ENCODE results near the gene NECAB2. TPM values are rescaled to one million over a fixed set of nuclear protein-coding genes. Genes with fewer than 3 reads are reported as not detected.
A peak's percentile ranks its signal among the peaks of the same experiment; 100 is the strongest.

The NECAB2 gene
- total RNA-seq, 2 donors from 2014 or later = 2.8 TPM; not detected in 1

DNA sequence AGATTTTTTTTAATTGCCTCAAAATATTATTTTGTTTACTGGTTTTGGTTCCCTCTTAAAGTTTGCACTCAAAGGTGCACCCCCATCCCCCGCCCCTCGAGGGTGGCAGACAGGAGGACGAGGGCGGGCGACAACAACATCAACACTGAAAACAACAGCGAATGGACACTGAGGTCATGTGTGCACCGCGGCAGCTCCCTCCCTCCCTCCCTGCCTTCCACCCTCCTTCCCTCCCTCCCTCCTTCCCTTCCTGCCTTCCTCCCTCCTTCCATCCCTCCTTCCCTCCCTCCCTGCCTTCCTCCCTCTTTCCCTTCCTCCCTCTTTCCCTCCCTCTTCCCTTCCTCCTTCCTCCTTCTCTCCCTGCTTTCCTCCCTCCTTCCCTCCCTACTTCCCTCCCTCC is 16.5 kb upstream of the NECAB2 start:
- TF ChIP-seq POLR2AphosphoS5 (IDR thresholded peaks at IDR 0.05) = no peak
- TF ChIP-seq, protein P1, sequence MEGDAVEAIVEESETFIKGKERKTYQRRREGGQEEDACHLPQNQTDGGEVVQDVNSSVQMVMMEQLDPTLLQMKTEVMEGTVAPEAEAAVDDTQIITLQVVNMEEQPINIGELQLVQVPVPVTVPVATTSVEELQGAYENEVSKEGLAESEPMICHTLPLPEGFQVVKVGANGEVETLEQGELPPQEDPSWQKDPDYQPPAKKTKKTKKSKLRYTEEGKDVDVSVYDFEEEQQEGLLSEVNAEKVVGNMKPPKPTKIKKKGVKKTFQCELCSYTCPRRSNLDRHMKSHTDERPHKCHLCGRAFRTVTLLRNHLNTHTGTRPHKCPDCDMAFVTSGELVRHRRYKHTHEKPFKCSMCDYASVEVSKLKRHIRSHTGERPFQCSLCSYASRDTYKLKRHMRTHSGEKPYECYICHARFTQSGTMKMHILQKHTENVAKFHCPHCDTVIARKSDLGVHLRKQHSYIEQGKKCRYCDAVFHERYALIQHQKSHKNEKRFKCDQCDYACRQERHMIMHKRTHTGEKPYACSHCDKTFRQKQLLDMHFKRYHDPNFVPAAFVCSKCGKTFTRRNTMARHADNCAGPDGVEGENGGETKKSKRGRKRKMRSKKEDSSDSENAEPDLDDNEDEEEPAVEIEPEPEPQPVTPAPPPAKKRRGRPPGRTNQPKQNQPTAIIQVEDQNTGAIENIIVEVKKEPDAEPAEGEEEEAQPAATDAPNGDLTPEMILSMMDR (IDR thresholded peaks at IDR 0.05) = no peak
- 36% methylated on average over 8 of the region's 8 CpGs for whole genome bisulfite sequencing
- no peak overlapping the region for H3K4me3 ChIP-seq
- no peaks in the 10 kb centered on the region for H3K36me3 ChIP-seq
- H3K27ac ChIP-seq = no peak overlapping the region
- no peaks in the 10 kb centered on the region for H3K27me3 ChIP-seq (replicated peaks; ENCODE audit: insufficient read depth)
- peaks cover 7% of the 10 kb centered on the region for H3K4me1 ChIP-seq (replicated peaks)
- H3K9me3 ChIP-seq = no peaks in the 10 kb centered on the region
- DNase-seq (ENCODE audit: low spot score) = no peak
- intact Hi-C loops (cut with DNase I) = loop anchor here (10.0 kb wide), 1 partner anchor 333 kb away; no protein-coding TSS in a partner anchor

DNA sequence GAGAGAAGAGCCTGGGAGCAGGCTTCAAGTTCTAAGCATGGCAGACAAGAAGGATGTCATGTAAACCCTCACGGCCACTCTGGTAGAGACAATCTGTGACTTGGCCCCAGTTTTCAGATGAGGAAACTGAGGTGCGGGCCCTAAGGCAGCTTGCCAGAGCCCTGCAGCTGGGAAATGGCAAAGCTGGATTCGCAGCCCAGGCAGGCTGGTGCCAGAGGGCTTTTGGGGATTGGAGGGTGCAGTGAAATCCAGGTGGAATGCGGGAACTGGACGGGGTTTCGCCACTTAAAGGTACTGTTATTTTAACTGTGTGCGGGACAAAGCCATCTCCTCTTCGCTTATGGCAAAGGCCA is 15.5 kb upstream of the NECAB2 start:
- Histone ChIP-seq H3K4me3 (peak overlapping the region in 1 of 2 donors; percentile 52), H3K4me1 (replicated peaks) (peaks cover 4% of the 10 kb centered on the region), H3K27me3 (replicated peaks; ENCODE audit: insufficient read depth) (no peaks in the 10 kb centered on the region), H3K9me3 (no peaks in the 10 kb centered on the region), H3K36me3 (no peaks in the 10 kb centered on the region), H3K27ac (peak overlapping the region; percentile 92)
- intact Hi-C loops (cut with DNase I) = loop anchor here (10.0 kb wide), 1 partner anchor 332 kb away; no protein-coding TSS in a partner anchor
- peak; percentile 21 for DNase-seq (ENCODE audit: low spot score)
- no peak for TF ChIP-seq POLR2A (IDR thresholded peaks at IDR 0.05)
- TF ChIP-seq, protein P1 (IDR thresholded peaks at IDR 0.05) = no peak
- no peak for TF ChIP-seq POLR2AphosphoS5 (IDR thresholded peaks at IDR 0.05)
- 5% methylated on average over 8 of the region's 8 CpGs for WGBS

GRCh38 chr16:83952940-83953795 is 14.9 kb upstream of the NECAB2 start, which contains the start of gene OSGIN1:
TSS of gene OSGIN1 (plus strand) at chr16:83953240. CDS start at chr16:83957672, 4,432 bp downstream.
- H3K9me3 ChIP-seq = no peaks in the 10 kb centered on the region

DNA sequence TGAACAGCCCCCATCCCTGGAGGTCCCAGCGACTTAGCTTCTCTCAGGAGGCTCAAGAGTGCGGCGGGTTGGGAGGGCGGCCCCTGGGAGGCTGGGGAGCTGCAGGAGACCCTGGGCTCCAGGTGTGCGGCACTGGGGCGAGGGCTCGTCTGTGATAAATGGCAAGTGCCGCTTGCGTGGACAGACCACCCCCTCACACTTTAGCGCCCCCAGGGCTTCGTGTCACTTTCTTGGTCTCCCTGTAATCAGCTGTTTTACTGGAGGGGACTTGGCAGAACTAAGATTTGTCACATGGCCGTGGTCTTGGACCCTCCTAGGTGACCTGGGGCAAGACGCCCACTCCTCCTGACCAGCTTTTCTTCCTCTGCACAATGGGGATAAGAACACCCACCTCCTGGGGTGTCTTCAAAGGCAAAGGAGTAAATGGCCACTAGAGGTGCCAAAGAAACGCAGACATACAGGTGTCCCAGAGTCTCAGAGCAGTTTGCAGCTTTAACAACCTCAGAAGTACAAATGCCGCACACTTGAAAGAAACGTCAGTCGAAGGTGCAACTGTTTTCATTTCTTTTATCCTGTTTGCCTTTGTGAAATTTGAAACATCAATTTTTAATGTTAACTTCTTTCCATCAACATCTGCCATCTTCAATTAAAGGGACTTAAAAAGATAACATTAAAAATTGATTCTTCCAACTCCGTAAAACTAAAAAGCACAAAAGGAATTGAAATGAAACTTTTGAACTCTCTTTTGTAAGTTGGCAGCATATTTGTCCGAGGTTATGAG is 14.1 kb upstream of the NECAB2 start:
- no peaks in the 10 kb centered on the region for H3K9me3 ChIP-seq
- peak overlapping the region; percentile 92 for H3K27ac ChIP-seq
- peak overlapping the region; percentile 41 to 52 for H3K4me3 ChIP-seq
- TF ChIP-seq, protein P1 (IDR thresholded peaks at IDR 0.05) = peak in 2 of 4 experiments; percentile 48 to 52
- no peak for TF ChIP-seq POLR2A (IDR thresholded peaks at IDR 0.05)
- no peaks in the 10 kb centered on the region for H3K27me3 ChIP-seq (replicated peaks; ENCODE audit: insufficient read depth)
- WGBS = 5% methylated on average over 15 of the region's 19 CpGs
- H3K4me1 ChIP-seq (replicated peaks) = peaks cover 4% of the 10 kb centered on the region
- intact Hi-C loops (cut with DNase I) = loop anchor here (10.0 kb wide), 1 partner anchor 331 kb away; no protein-coding TSS in a partner anchor
- DNase-seq (ENCODE audit: low spot score) = peak; percentile 49
- no peaks in the 10 kb centered on the region for H3K36me3 ChIP-seq

More at GRCh38 chr16:83952940-83953795, 14.9 kb upstream of the NECAB2 start, which contains the start of gene OSGIN1:
- under 1% methylated on average over 28 of the region's 30 CpGs for WGBS
- no peaks in the 10 kb centered on the region for H3K36me3 ChIP-seq
- peak; percentile 96 for DNase-seq (ENCODE audit: low spot score)
- H3K27me3 ChIP-seq (replicated peaks; ENCODE audit: insufficient read depth) = no peaks in the 10 kb centered on the region
- H3K4me1 ChIP-seq (replicated peaks) = peaks cover 4% of the 10 kb centered on the region
- peak within 1 kb of the TSS; percentile 92 for H3K27ac ChIP-seq
- peak within 1 kb of the TSS; percentile 41 to 52 for H3K4me3 ChIP-seq
- intact Hi-C loops (cut with DNase I) = loop anchor here (10.0 kb wide), 1 partner anchor 332 kb away; no protein-coding TSS in a partner anchor
- TF ChIP-seq POLR2AphosphoS5 (IDR thresholded peaks at IDR 0.05) (peak; percentile 91), POLR2A (IDR thresholded peaks at IDR 0.05) (peak; percentile 73)
- TF ChIP-seq, protein P1 (IDR thresholded peaks at IDR 0.05) = no peak

Measured in prostate gland (tissue), 2 donors.